GM15510 (cell line): ENCODE measurements around the gene PEX10.
A peak's percentile ranks its signal among the peaks of the same experiment; 100 is the strongest.

Experiments used
- POLR2A ChIP-seq: IDR thresholded peaks from 3 replicates; pipeline ENCODE4 v1.6.1; 2011; ENCODE audit warnings: borderline replicate concordance; ENCODE audit not compliant: insufficient read length; ENCODE audit errors: extremely low read depth

The PEX10 gene

DNA sequence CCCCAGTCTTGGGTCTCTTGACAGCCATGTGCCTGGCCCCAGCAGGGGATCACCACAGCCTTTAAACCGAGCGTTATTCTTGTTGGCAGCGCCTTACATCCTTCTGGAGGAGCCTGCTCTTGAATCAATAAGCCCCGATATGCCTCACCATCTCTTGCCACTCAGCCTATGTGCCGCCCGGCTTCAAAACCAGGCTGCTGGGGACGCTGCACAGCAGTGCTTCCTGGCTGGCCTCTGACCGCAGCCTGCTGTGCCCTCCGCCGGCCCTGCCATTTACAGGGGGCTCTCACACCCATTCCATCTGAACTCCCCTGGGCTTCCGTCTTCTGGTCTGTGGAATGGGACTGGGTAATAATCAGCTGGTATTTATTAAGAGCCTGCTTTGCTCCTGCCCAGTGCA lies 3.0 kb upstream of the PEX10 start:
- TF ChIP-seq POLR2A = no peak

DNA sequence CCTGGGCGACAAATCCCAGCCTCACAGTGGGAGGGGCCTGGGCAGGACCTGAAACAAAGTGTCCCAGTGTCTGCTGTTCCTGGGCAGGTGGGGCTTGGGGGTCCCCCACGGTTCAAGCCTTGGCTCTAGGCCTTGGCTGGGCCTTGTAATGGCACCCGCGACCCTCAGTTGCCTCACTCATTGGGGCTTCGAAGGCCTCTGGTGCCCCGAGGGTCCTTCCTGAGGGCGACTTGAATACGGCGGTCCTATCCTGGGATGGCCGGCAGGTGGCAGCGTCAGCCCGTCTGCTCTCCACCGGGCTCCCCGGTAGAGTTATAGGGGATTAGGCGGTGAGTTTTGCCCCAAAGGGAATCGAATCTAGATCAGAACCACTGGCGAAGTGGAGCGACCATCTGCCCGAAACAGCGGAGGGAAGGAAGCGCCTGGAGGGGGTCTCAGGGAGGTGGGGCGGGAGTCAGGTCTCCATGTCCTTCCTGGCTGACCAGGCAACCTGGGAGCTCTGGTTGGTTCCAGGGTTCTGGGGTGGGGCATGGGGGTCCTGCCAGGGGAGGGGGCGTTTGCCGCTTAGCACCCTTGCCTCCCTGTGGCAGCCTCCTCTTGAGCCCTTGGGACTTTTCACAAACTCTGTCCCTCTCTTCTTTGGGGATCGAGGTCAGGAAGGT lies 2.1 kb upstream of the PEX10 start:
- no peak for TF ChIP-seq POLR2A

DNA sequence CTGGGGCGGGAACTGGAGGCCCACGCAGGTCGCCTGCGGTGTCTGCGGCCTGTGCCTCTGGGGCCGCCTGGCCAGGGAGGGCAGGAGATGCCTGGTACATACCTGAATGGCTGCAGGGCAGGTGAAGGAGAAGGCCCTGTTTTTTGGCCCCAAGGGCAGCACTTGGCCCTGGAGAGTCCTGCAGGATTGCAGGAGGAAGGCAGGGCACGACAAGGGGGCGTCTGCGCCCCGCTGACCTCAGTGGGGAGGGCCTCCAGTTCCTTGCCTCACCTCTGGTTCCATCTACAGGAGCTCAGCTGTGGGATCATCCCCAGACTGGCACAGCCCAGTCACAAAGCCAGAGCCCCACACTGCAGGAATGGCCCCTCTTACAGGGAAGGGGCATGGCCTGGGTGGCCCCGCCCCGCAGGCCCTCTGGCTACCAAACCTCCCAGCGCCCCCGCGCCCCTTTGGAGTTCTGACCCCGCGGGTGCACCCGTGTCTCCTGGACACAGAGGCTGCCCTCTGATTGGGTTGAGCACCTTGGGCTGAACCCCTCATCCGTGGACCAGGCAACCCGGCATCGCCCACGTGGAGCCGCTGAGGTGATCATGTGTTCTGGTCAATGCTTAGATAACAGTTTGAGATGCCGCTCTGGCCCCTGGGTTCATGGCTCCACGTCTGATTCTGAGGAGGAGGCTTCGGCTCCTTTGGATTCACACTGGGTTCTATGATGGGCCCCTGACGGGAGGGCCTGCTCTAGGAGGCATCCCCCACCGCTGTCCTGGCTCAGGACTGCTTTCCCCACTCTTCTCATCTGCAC lies 1.3 kb upstream of the PEX10 start:
- TF ChIP-seq POLR2A = no peak

DNA sequence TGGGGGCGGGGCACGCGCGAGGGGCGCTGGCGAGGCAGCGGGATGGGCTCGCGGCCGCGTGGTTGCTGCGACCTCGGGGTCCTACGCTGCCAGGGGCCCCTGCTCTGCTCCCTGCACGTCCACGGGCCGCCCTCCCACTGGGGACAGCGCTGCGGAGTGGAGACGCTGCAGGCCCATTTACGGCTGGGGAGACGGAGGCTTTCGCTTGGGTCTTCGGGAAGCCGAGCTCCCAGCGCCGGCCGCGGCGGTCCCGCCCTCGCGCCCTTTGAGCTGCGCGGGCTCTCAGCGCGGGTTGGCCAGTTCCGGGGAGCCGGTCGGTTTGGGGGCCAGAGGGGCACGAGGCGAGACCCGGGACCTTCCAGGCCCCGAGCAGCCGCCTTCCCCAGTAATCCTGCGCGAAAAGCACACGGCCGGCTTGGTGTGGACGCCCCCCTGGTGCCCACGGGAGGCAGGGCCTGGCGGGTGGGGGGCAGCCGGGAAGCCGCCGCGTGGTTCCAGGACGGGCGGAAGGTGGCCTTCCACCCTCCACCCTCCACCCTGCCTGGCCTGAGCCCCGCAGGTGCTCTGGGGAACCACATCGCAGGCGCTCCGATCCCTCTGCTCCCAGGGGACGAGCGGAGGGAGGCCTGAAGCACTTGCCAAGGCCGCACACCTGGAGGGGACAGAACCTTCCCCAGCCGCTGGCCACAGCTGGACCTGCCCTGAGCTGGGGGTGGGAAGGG lies 570 bp upstream of the PEX10 start:
- TF ChIP-seq POLR2A = peak; percentile 67

DNA sequence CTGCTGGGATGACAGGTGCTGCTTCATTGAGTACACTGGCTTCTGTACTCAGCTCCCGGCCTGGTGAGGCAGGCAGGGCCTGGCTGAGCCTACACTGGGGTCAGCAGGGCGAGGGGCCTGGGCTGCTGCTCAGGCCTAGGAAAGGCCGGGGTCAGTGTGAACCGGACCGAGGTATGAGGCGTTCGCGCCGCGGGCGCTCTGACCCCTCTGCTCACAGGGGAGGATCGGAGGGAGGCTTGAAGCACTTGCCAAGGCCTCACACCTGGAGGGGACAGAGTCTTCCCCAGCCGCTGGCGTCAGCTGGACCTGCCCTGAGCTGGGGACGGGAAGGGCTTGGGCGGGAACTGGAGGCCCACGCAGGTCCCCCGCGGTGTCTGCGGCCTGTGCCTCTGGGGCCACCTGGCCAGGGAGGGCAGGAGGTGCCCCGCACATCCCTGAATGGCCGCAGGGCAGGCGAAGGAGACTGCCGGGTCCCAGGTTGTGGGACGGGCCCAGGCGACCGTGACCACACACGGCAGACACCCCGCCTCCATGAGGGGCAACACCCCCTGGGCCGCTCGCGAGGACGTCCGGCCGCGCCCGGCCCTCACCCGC lies 466 bp downstream of the PEX10 start:
- TF ChIP-seq POLR2A = no peak

DNA sequence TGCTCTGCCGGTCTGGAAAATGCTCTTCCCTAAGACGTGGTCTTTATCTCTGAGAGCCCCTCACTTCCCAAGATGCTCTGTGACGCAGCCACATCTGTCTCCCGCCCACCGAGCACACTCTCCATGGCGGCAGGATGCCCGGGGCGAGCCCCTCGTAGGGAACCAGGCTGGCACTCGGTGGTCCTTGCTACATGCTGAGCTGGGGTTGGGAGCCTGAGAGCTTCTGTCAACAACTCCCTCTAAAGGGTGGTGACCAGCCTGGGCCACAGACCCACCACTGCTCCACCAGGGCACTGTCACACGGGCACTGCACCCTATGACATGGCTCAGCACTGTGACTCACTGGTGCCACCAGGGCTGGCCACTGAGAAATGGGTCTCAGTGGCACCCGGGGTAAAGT lies 2.6 kb downstream of the PEX10 start:
- TF ChIP-seq POLR2A = no peak

DNA sequence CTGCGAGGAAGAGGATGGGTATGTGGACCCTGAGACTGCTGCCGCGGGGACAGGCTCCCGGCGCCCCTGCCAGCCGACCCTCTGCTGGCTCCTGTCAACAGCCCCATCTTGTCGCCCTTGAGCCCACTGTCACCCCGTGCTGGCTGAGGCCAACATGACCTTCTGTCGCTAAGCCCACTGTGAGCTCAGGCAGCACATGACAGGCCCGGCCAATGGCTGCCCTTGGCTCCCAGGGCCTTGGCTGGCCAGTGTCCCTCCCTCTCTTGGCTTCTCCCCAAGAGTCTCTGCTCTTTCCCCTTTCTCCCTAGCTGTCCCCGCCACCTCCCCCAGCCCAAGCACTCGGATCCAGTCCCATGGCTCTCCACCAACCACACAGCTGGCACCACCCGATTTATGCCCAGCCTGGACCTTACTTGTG lies 3.5 kb downstream of the PEX10 start:
- no peak for TF ChIP-seq POLR2A

DNA sequence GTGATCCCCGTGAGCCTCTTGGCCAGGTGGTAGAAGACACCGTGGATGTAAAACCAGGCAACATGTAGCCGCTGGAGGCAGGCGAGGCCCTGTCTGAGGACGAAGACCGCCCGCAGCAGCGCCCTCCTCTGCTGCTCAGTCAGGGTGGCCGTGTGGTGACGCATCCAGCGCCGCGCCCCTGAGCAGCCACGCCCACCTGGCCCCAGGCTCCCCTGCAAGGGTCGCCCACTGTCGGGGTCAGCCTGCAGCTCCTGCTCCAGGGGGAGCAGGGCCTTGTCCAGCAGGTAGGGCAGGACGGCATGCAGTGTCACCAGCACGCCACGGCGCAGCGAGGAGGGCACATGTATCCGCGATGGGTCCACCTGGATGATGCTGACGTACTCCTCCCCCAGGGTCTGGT lies 3.9 kb downstream of the PEX10 start:
- no peak for TF ChIP-seq POLR2A

DNA sequence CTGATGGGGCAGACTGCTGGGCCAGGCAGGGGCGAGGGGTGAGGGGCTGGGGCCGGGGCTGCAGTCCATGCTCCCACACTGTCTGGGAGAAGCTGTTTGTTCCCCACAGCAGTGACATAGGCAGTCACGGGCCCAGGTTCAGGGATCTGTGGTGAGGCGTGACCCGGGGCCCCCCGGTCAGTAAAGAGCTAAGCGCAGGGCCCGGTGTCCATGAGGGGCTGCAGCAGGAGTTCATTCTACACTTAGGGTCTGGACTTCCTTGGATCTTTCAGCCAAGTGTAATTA lies 4.4 kb downstream of the PEX10 start:
- TF ChIP-seq POLR2A = no peak

DNA sequence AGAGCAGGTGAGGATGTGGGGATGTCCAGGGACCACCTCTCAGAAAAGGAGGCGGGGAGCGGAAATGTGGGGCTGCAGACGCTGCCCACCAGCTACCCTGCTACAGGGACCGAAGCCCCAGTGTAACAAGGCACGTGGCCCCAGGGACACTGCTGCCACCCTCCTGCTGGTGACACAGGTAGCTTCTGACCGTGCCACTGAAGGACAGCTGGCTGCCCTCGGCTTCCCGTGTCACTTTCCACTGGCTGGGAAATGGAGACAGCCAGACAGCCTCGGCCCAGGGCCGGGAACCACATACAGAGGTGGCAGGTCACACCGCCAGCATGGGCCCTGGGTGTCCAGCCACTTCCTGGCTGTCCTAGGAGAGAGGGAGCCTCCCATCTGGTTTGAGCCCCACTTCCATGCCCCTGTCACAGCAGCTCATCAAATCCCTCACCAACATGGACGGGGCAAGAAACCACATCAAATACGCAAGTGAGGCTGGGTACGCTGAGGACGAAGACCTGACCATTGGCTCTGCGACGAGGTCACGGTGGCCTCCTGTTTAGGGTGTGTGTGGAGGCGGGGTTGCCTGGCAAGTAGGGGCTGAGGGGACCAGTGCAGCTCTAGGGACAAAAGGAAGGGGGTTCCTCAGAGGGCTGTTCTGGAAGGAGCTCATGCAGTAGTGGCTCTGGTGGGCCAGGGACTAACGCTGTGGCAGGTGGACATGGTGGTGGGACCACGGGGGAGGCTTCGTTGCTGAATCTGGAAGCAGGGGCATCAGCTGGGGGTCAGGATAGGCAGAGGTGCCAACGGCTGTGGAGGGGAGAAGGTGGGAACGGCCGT lies 5.0 kb downstream of the PEX10 start:
- no peak for TF ChIP-seq POLR2A

DNA sequence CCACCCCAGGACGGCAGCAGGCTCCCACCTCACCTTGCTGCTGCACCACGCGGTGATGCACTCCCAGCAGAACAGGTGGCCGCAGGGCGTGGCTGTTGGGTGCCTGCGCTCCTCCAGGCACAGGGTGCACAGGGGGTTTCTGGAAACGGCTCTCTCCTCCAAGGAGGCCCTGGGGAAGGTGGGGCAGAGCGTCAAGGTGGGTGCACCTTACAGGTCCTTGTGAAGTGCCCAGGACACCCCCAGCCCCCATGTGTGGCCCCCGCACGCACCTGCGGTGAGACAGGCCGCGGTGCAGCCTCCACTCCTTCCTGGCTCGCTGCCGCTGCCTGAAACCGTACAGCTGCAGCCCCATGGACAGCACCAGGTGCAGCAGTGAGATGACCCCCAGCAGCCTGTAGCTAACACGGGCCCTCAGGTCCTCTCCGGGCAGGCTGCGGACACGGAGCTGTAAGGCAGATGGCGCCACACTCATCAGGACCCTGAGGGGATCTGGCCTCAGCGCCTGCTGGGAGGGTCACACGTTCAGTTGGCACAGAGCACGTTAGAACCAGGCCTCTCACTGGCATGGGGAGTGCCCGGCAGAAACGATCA lies 5.8 kb downstream of the PEX10 start:
- TF ChIP-seq POLR2A = no peak

DNA sequence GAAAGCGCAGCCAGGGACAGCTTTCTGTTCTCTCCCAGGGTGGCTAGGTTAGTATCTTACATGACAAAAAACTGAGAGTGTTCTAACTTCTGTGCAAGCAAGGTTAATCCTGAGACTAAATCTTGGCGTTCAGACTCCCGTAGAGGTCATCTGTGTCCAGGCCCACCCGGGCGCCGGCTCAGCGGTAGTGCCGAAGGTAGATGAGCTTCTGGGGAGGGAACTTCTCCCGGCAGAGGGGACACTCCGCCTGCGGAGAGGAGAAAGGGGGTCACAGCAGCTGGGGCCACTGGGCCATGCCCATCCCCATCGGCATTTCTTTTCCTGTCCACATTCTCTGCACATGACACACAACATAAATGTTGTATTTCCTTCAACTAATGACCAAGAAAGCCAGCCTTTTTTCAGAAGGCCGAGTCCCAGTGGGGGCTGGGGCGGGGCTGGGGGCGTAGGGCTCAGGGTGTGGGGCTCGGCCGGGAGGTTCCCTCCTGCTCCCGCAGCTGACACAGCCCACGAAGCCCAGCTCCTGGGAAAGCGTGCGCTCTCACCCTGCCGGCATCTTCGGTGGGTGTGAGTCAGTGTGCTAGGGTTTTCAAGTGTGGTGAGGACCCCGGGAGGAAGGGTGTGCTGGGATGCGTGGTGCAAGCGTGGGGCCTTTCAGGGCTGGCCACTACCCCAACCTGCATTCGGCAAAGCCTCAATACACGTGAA lies 6.6 kb downstream of the PEX10 start:
- peak; percentile 16 for TF ChIP-seq POLR2A

DNA sequence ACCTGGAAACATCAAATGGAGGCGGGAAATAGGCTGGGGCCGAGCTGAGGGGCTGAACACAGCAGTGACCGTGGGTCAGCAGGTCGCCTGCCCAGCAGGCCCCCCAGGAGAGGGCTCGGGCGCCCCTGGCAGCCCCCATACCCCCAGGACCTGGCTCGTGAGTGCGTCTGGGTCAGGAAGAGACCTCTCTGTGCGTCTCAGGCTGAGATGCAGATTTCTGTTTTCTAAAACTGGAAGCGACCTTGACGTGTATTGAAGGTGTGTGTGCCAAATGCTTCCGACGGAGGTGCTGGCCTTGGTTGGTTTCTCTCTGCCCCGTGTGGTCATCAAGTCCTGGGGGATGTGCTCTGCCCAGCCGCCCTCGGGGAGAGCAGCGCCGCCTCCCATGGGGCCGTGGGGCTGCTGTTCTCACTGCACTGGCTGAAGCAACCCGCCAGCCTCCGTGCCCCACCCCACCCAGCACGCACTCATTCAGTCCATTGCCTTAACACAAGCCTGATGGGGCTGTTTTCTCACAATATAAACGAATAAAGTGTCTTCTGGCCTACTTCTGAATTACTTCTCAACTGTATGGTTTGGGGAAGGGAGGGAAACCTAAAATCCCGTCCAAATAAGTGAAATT lies 7.4 kb downstream of the PEX10 start:
- no peak for TF ChIP-seq POLR2A
